HG02763 (cell line): ENCODE data around the gene MAST4.

ENCODE experiments used
- ATAC-seq: cut with Tn5 transposase; IDR thresholded peaks from one replicate; pipeline ENCODE4 v1.9.1; 2021; ENCODE audit warnings: mild to moderate bottlenecking, moderate library complexity; ENCODE audit not compliant: unreplicated experiment

MAST4 gene

GRCh38 chr5:66603164-66603563, 7.0 kb downstream of the MAST4 start:
- no peak for ATAC-seq

GRCh38 chr5:66603881-66604280, 7.7 kb downstream of the MAST4 start:
- no peak for ATAC-seq

- ATAC-seq, result no peak
Observed at GRCh38 chr5:66606713-66607112, 10.5 kb downstream of the MAST4 start.

DNA sequence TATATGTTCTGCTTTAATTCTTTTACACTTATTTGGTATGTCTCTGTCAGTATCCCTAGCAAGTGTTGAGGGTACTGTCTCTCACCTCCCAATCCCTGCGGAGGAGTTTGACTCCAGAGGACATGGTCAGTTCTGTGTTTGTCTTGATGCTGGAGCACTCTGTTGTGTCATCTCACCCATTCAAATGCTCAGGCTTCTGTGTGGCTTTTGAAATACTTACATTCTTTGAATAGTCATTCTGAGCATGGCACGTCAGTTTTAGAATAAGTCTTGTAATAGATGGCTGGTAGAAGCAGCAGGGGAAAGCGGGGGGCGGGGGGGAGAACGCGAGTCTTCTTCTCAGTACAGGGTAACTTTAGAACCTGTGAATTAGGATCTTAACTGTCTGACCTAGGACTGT, 12.3 kb downstream of the MAST4 start:
- ATAC-seq, result no peak

GRCh38 chr5:66609615-66610014, 13.4 kb downstream of the MAST4 start:
- ATAC-seq, result no peak

GRCh38 chr5:66612226-66612625, 16.0 kb downstream of the MAST4 start:
- ATAC-seq, result no peak

DNA sequence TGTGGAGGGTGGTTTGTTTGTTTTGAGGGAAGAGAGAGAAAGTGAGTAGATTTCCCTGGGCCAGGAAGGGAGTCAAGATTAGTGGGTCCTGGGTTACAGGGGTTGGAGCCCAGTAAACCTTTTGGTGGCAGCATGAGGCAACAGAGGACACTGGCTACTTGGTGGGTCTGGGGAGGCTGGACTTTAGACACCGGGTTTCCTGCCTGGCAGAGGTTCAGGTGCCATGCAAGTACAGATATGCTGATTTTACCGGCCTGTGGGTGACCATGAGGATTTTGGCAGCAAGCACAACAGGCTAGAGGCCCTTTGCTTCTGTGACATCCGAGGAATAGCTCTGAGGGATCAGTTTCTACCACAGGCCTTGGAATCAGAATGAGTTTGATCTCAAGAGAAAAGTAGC, 18.9 kb downstream of the MAST4 start:
- ATAC-seq, result no peak

DNA sequence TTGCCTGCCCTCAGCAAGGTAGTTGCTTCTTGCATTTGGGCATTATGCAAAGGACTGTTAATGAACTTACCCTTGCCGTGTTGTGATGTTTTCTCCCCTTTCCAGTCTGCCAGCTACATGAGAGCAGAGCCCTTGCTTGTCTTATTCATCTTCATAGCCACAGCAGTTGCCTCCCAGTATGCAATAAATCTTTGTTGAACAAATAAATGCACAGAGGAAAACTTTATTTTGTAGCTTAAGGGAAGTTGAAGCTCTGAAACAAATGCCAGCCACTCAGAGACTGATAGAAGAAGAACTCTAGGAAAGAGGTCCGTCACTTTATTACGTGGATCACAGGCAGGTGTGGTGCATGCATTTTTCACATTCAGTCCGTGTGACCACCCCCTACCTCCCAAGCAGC, 19.7 kb downstream of the MAST4 start:
- ATAC-seq, result no peak

- ATAC-seq, result no peak
Observed at GRCh38 chr5:66616520-66617225, 20.5 kb downstream of the MAST4 start.

- no peak for ATAC-seq
Observed at GRCh38 chr5:66617226-66617861, 21.2 kb downstream of the MAST4 start.

GRCh38 chr5:66617991-66618768, 22.0 kb downstream of the MAST4 start:
- ATAC-seq, result no peak

DNA sequence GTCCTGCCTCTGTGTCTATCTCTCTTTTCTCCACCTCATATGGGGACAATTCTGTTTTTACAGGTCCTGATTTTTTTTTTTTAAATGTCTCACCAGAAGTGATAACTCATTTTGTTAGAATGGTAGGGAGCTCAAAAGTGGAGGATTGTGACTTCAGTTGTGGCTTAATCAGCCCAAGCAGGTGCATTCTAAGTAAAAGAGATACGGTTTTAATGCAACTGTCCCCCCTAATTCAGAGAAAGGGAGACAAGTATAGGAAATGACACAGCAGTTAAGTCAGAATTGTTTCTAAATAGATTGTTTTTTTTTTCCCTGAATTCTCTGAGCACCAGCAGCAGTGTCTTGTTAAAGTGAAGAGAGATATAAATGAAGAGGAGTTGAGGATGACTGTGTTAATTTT, 24.5 kb downstream of the MAST4 start:
- ATAC-seq, result no peak

DNA sequence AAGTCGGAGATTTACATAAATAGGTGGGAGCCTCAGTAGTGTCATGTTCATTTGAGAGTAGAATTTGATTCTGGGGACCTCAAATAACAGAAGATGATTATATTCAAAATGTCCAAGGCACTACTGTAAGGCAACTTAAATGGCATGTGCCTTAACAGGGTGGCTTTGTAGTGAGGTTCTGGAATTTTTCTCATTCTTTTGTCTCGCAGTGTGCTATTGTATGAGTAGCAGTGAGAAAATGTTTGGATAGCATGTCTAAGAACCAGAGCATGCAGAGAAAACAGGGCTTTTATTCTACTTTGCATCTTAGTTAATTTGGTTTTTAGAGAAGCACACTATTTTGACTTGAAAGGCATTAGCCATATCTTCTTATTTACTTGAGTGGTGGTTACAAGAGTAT, 25.0 kb downstream of the MAST4 start:
- ATAC-seq, result no peak

GRCh38 chr5:66621736-66622135, 25.5 kb downstream of the MAST4 start:
- no peak for ATAC-seq

- ATAC-seq, result no peak
Observed at GRCh38 chr5:66628561-66628960, 32.4 kb downstream of the MAST4 start.

- no peak for ATAC-seq
Observed at GRCh38 chr5:66629446-66629845, 33.3 kb downstream of the MAST4 start.

GRCh38 chr5:66633754-66634153, 37.6 kb downstream of the MAST4 start:
- ATAC-seq, result no peak

DNA sequence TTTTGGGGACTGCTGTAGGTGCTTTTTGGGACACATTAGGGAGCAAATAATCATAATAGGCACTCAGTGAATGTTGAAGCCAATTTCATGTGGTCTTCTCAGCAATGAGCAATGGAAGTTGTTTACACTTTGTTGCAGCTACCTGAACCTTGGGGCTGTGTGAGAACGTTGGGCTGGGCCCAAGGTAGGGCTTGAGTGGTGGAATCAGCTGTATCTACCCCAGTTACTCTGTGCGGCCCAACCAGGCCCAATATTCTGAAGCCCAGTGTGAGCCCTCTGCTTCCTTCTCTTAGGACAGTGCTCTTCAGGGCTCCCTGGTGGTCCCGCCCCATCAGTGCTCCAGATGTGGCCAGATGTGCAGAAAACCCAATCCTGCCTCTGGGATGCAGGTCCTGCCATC, 38.4 kb downstream of the MAST4 start:
- no peak for ATAC-seq

GRCh38 chr5:66637994-66638393, 41.8 kb downstream of the MAST4 start:
- no peak for ATAC-seq

- no peak for ATAC-seq
Observed at GRCh38 chr5:66639037-66639436, 42.8 kb downstream of the MAST4 start.

DNA sequence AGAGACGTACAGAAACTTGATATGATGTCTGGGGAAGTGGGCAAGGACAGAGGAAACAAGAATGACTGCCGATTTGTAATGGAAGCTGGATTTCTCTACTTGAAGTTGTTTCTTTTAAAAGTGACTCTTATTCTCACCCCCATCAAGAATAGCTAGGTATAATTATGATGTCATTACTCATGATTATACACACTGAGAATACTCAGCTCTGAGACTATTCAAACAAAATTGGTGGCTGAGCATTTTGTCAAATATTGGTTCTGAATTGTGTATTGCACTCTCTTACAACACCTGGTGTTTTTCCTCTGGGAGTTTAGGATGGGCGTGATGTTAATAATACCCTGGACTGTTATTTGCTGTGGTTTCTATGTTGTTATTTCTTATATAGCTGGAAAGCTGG, 46.3 kb downstream of the MAST4 start:
- ATAC-seq, result no peak

DNA sequence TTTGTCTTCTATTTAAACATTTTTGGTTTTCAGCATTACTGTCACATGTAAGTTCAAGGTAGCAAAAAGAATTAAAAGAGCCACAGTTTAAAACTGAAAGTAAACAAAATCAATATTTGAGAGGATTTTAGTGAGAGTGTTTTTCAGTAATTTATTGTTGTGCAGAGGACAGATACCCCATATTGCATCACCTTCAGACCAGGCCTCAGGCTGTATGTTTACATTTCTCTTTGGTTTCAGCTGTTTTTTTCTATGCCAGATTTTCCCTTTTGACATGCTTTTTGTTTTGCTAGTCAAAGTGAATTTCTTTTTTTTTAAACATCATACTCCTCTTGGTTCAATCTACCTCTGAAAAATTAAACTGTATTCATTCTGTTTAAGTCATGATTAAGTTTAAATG, 47.2 kb downstream of the MAST4 start:
- ATAC-seq, result no peak
